ENCODE data around the gene FREM3.

GRCh38 chr4:143581331-143581946, 119.0 kb downstream of the FREM3 start:
- TF ChIP-seq POLR2AphosphoS5 (IDR thresholded peaks at IDR 0.05; ENCODE audit: low read depth, low read length) (no peak), POLR2A (IDR thresholded peaks at IDR 0.05; ENCODE audit: low read depth, low read length) (no peak)

Data from GM12892 (cell line).